Nephron (organoid): Measurements from ENCODE around the gene CDK19.

ENCODE experiments used
- H3K27ac Mint-ChIP-seq, 3 experiments: 2 replicates each; pipeline ENCODE4 v1.8.0; 2020; ENCODE audit warnings: mixed read lengths in 3 of 3, mild to moderate bottlenecking in 2 of 3, moderate library complexity in 1 of 3
- H3K27me3 Mint-ChIP-seq: 2 replicates; pipeline ENCODE4 v1.8.0; 2021; ENCODE audit warnings: low read depth, mild to moderate bottlenecking, moderate library complexity, mixed read lengths
- H3K36me3 Mint-ChIP-seq: 2 replicates; pipeline ENCODE4 v1.8.0; 2020; ENCODE audit warnings: low read depth, mixed read lengths
- H3K4me1 Mint-ChIP-seq: 2 replicates; pipeline ENCODE4 v1.8.0; 2020; ENCODE audit warnings: mixed read lengths
- H3K4me3 Mint-ChIP-seq, 3 experiments: 2 replicates each; pipeline ENCODE4 v1.8.0; 2020; ENCODE audit warnings: mild to moderate bottlenecking in 3 of 3, mixed read lengths in 3 of 3, moderate library complexity in 2 of 3
- H3K9me3 Mint-ChIP-seq: 2 replicates; pipeline ENCODE4 v1.8.0; 2020; ENCODE audit warnings: mixed read lengths
- CTCF ChIP-seq, 3 experiments: fragments of 200-600 bp; sonication (generic); IDR thresholded peaks; one replicate each; pipeline ENCODE4 v1.5.0; 2021; ENCODE audit warnings: antibody characterized with exemption in 3 of 3; ENCODE audit not compliant: unreplicated experiment in 3 of 3

Gene CDK19

GRCh38 chr6:110714143-110714542 is 101.1 kb downstream of the CDK19 start:
- Mint-ChIP-seq H3K4me1 (peaks cover 11% of the 10 kb centered on the region), H3K27me3 (no peaks in the 10 kb centered on the region), H3K36me3 (peaks cover 19% of the 10 kb centered on the region)

GRCh38 chr6:110712238-110712637 is 103.0 kb downstream of the CDK19 start:
- TF ChIP-seq CTCF (IDR thresholded peaks at IDR 0.05; ENCODE audit: unreplicated experiment in 3 of 3): no peak
- Mint-ChIP-seq H3K9me3 (peaks cover 6% of the 10 kb centered on the region), H3K4me1 (peaks cover 11% of the 10 kb centered on the region), H3K27me3 (no peaks in the 10 kb centered on the region), H3K4me3 (no peak overlapping the region), H3K27ac (no peak overlapping the region), H3K36me3 (peaks cover 22% of the 10 kb centered on the region)

More at GRCh38 chr6:110714143-110714542, 101.1 kb downstream of the CDK19 start:
- no peak for TF ChIP-seq CTCF (IDR thresholded peaks at IDR 0.05; ENCODE audit: unreplicated experiment in 3 of 3)
- Mint-ChIP-seq H3K9me3 (peaks cover 6% of the 10 kb centered on the region), H3K4me3 (no peak overlapping the region), H3K27ac (no peak overlapping the region)

- H3K27me3 Mint-ChIP-seq: no peaks in the 10 kb centered on the region
- no peak overlapping the region for H3K4me3 Mint-ChIP-seq
- peak overlapping the region in 2 of 3 experiments; percentile 1 to 12 for H3K27ac Mint-ChIP-seq
- peaks cover 22% of the 10 kb centered on the region for H3K36me3 Mint-ChIP-seq
- H3K4me1 Mint-ChIP-seq: peaks cover 11% of the 10 kb centered on the region
- no peak for TF ChIP-seq CTCF (IDR thresholded peaks at IDR 0.05; ENCODE audit: unreplicated experiment in 3 of 3)
- peaks cover 6% of the 10 kb centered on the region for H3K9me3 Mint-ChIP-seq
These were observed 105.2 kb downstream of the CDK19 start for GRCh38 chr6:110710115-110710514.

- H3K36me3 Mint-ChIP-seq: peaks cover 21% of the 10 kb centered on the region
- no peaks in the 10 kb centered on the region for H3K27me3 Mint-ChIP-seq
- TF ChIP-seq CTCF (IDR thresholded peaks at IDR 0.05; ENCODE audit: unreplicated experiment in 3 of 3): no peak
- no peak overlapping the region for H3K4me3 Mint-ChIP-seq
- peaks cover 4% of the 10 kb centered on the region for H3K9me3 Mint-ChIP-seq
- H3K27ac Mint-ChIP-seq: no peak overlapping the region
- peaks cover 11% of the 10 kb centered on the region for H3K4me1 Mint-ChIP-seq
These were observed 106.8 kb downstream of the CDK19 start for GRCh38 chr6:110708295-110708950.

- H3K36me3 Mint-ChIP-seq: peaks cover 11% of the 10 kb centered on the region
- no peaks in the 10 kb centered on the region for H3K9me3 Mint-ChIP-seq
- TF ChIP-seq CTCF (IDR thresholded peaks at IDR 0.05; ENCODE audit: unreplicated experiment in 3 of 3): no peak
- no peak overlapping the region for H3K27ac Mint-ChIP-seq
- no peaks in the 10 kb centered on the region for H3K27me3 Mint-ChIP-seq
- no peak overlapping the region for H3K4me3 Mint-ChIP-seq
- peaks cover 9% of the 10 kb centered on the region for H3K4me1 Mint-ChIP-seq
These were observed 109.7 kb downstream of the CDK19 start for GRCh38 chr6:110705543-110705942.
